T-cell (primary cell): ENCODE results near the gene LTN1. TPM values are rescaled to one million over a fixed set of nuclear protein-coding genes. Genes with fewer than 3 reads are reported as not detected.

ENCODE experiments used
- ATAC-seq, 4 experiments: fragments of 200-7000 bp in 3 of 4; fragments of 150-1000 bp in 1 of 4; cut with Tn5 transposase; replicated peaks in 1 of 4; 1 replicate in 3 of 4; 2 replicates in 1 of 4; pipeline ENCODE4 v1.10.0; 2021; ENCODE audit warnings: moderate library complexity in 3 of 4, mild to moderate bottlenecking in 2 of 4, moderate number of reproducible peaks in 1 of 4
- CTCF ChIA-PET, 2 donors: fragments of 300-600 bp; sonication (Branson Sonifier 250); formaldehyde crosslinking; loops; one replicate each; lab custom pipeline; 2022; ENCODE audit warnings: antibody characterized with exemption in 2 of 2; lab: Charles Lee
- POLR2A ChIA-PET, 2 donors: fragments of 300-600 bp; sonication (Branson Sonifier 250); formaldehyde crosslinking; loops; one replicate each; lab custom pipeline; 2022; ENCODE audit warnings: antibody characterized with exemption in 2 of 2; lab: Charles Lee
- DNase-seq, 35 experiments: peaks; one replicate each; pipeline versions ENCODE4 v3.0.0 to v3.0.0-alpha.2; 2013 to 2023
- H3K27ac ChIP-seq: one replicate; pipeline ENCODE4 v1.5.1; 2013; ENCODE audit warnings: low read length
- H3K27me3 ChIP-seq, 2 experiments: replicated peaks in 1 of 2; 1 replicate in 1 of 2; 2 replicates in 1 of 2; pipeline versions ENCODE4 v1.6.1 to v1.7.0; 2013; ENCODE audit warnings: low read length in 1 of 2, mixed read lengths in 1 of 2; ENCODE audit not compliant: control insufficient read depth in 2 of 2, insufficient read depth in 2 of 2; ENCODE audit errors: extremely low read depth in 1 of 2
- H3K36me3 ChIP-seq, 2 donors: 1 replicate in 1 of 2; 2 replicates in 1 of 2; pipeline versions ENCODE4 v1.6.1 to v1.7.0; 2013; ENCODE audit warnings: low read length in 1 of 2; ENCODE audit not compliant: control insufficient read depth in 2 of 2, insufficient read depth in 1 of 2; ENCODE audit errors: extremely low read depth in 1 of 2
- H3K4me1 ChIP-seq, 2 experiments: 1 replicate in 1 of 2; 2 replicates in 1 of 2; pipeline versions ENCODE4 v1.6.1 to v1.7.0; 2013; ENCODE audit warnings: low read length in 2 of 2, mixed read lengths in 1 of 2; ENCODE audit not compliant: insufficient read depth in 2 of 2, control insufficient read depth in 1 of 2; ENCODE audit errors: extremely low read depth in 1 of 2
- H3K4me3 ChIP-seq, 2 donors: 1 replicate in 1 of 2; 2 replicates in 1 of 2; pipeline versions ENCODE4 v1.5.1 to v1.7.0; 2013; ENCODE audit warnings: mild to moderate bottlenecking in 2 of 2, low read length in 1 of 2, moderate library complexity in 1 of 2; ENCODE audit not compliant: control insufficient read depth in 1 of 2; ENCODE audit errors: extremely low read depth in 1 of 2
- H3K9me3 ChIP-seq: 2 replicates; pipeline ENCODE4 v1.7.0; 2013
- H3K27ac Mint-ChIP-seq, 2 donors: one replicate each; pipeline ENCODE4 v1.8.0; 2020 to 2021; ENCODE audit warnings: mild to moderate bottlenecking in 2 of 2, mixed read lengths in 2 of 2
- H3K27me3 Mint-ChIP-seq, 2 donors: one replicate each; pipeline ENCODE4 v1.8.0; 2021 to 2022; ENCODE audit warnings: mixed read lengths in 2 of 2
- H3K36me3 Mint-ChIP-seq: one replicate; pipeline ENCODE4 v1.8.0; 2021; ENCODE audit warnings: mixed read lengths
- H3K4me1 Mint-ChIP-seq, 3 donors: one replicate each; pipeline ENCODE4 v1.8.0; 2020 to 2022; ENCODE audit warnings: mixed read lengths in 3 of 3, mild to moderate bottlenecking in 1 of 3
- H3K4me3 Mint-ChIP-seq, 3 donors: one replicate each; pipeline ENCODE4 v1.8.0; 2020 to 2022; ENCODE audit warnings: mild to moderate bottlenecking in 3 of 3, mixed read lengths in 3 of 3, moderate library complexity in 3 of 3
- H3K9me3 Mint-ChIP-seq, 3 donors: one replicate each; pipeline ENCODE4 v1.8.0; 2020 to 2022; ENCODE audit warnings: mixed read lengths in 3 of 3
- WGBS: methylation state at CpG from one replicate; pipeline ENCODE4 v1.1.5; 2013; ENCODE audit warnings: missing lambda C conversion rate; ENCODE audit not compliant: insufficient coverage; 5-methylcytosine and 5-hydroxymethylcytosine counted together
- total RNA-seq, 35 experiments: library from RNA in 6 of 35; stranded (reverse) in 6 of 35; fragments of 120-200 nt in 1 of 35; gene quantifications; one replicate each; pipeline versions ENCODE4 v1.2.1 to v1.2.4 and lab custom pipeline; 2013 to 2026

The LTN1 gene
- total RNA-seq, 5 donors from 2014 or later (not counting 1 experiment from before 2014, with no cell fraction given): 23.4 to 34.1 (median 25.2) TPM

DNA sequence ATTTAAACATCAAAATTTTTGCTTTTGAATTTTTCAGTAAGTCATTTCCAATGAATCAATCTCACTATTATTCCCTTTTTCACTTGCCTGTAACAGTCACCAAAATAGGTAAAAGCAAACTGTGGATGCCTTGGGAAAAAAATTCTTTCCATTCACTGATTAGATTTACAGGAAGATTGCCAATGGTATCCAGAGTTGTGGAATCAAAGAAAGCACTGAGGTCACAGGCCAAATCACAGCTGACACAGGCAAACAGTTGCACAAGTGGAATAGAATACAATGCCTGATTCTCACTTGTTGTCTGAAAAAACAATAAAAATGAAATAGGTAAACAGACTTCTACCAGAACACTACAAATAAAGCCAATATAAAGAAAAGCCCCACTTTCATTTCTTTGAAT lies 48.4 kb downstream of the LTN1 start:
- DNase-seq: no peak
- no peak overlapping the region for H3K4me3 ChIP-seq
- peaks cover 42% of the 10 kb centered on the region for H3K36me3 Mint-ChIP-seq
- H3K27me3 ChIP-seq: no peaks in the 10 kb centered on the region
- no peaks in the 10 kb centered on the region for H3K27me3 Mint-ChIP-seq
- H3K4me1 Mint-ChIP-seq: peaks cover 0 to 3% (median 0%) of the 10 kb centered on the region in 3 donors
- H3K9me3 Mint-ChIP-seq: no peaks in the 10 kb centered on the region
- POLR2A ChIA-PET: no interaction called here
- H3K4me1 ChIP-seq: no peaks in the 10 kb centered on the region
- ATAC-seq: no peak
- no peaks in the 10 kb centered on the region for H3K9me3 ChIP-seq
- no peak overlapping the region for H3K27ac ChIP-seq
- peaks cover 0 to 59% of the 10 kb centered on the region in 2 donors for H3K36me3 ChIP-seq
- CTCF ChIA-PET: interaction anchor here in 1 of 2 donors (0.7 kb wide), 1 partner anchor 1241 kb away, joined by 3 read pairs; no protein-coding TSS in a partner anchor
- no peak overlapping the region for H3K27ac Mint-ChIP-seq
- H3K4me3 Mint-ChIP-seq: no peak overlapping the region

DNA sequence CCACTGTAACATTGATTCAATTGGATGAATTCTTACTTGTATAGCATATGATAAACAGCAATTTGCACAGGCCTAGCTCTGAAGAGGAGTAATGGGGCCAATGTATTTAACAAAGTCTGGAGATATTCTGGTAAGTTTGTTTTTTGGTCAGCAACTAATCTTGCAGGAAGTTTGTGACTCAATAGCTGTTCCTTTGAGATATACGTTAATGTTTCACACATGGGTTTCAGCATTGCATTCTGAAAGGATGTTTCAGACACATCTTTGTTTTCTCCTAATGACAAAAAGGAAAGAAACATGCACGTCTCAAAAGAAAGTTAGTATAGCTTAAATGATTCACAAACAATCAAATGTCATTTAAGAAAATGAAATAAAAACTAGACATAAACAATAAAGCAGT lies 49.0 kb downstream of the LTN1 start:
- H3K4me1 Mint-ChIP-seq: peaks cover 0 to 3% (median 0%) of the 10 kb centered on the region in 3 donors

DNA sequence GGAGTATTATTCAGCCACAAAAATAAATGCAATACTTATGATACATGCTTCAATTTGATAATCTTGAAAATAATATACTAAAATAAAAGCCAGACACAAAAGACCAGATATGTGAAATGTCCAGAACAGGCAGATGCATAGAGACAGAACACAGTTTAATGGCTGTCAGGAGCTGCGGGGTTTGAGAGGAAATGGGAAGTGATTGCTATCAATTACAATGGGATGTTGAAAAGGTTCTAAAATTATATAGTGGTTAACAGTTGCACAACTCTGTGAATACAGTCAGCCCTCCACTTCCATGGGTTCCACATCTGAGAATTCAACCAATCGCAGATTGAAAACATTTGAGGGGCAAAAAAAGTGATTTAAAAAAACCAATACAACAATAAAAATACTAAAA lies 54.0 kb downstream of the LTN1 start:
- POLR2A ChIA-PET: no interaction called here
- Histone ChIP-seq H3K27ac (no peak overlapping the region), H3K36me3 (peaks cover 6 to 60% of the 10 kb centered on the region in 2 donors), H3K4me1 (no peaks in the 10 kb centered on the region), H3K9me3 (no peaks in the 10 kb centered on the region), H3K4me3 (no peak overlapping the region), H3K27me3 (no peaks in the 10 kb centered on the region)
- Mint-ChIP-seq H3K4me1 (peaks cover 0 to 3% (median 0%) of the 10 kb centered on the region in 3 donors), H3K4me3 (no peak overlapping the region), H3K27ac (no peak overlapping the region), H3K36me3 (peaks cover 45% of the 10 kb centered on the region), H3K9me3 (no peaks in the 10 kb centered on the region), H3K27me3 (no peaks in the 10 kb centered on the region)
- WGBS: no CpG with 5 or more reads among the region's 2 CpGs
- ATAC-seq (no peak), DNase-seq (no peak)
- CTCF ChIA-PET: interaction anchor here (1.0 to 1.9 kb wide), 4 partner anchors 21 to 425 kb away, joined by 3 to 20 read pairs (median 4); no protein-coding TSS in a partner anchor

More for the DNA sequence above, 49.0 kb downstream of the LTN1 start:
- no peak for DNase-seq
- Histone ChIP-seq H3K27me3 (no peaks in the 10 kb centered on the region), H3K4me3 (no peak overlapping the region), H3K27ac (no peak overlapping the region), H3K36me3 (peaks cover 0 to 58% of the 10 kb centered on the region in 2 donors), H3K4me1 (no peaks in the 10 kb centered on the region), H3K9me3 (no peaks in the 10 kb centered on the region)
- peaks cover 39% of the 10 kb centered on the region for H3K36me3 Mint-ChIP-seq
- H3K27ac Mint-ChIP-seq: no peak overlapping the region
- POLR2A ChIA-PET: no interaction called here
- CTCF ChIA-PET: interaction anchor here in 1 of 2 donors (0.7 kb wide), 1 partner anchor 1240 kb away, joined by 3 read pairs; no protein-coding TSS in a partner anchor
- no peaks in the 10 kb centered on the region for H3K27me3 Mint-ChIP-seq
- ATAC-seq: no peak
- WGBS: no CpG with 5 or more reads among the region's 2 CpGs
- H3K9me3 Mint-ChIP-seq: no peaks in the 10 kb centered on the region
- H3K4me3 Mint-ChIP-seq: no peak overlapping the region

DNA sequence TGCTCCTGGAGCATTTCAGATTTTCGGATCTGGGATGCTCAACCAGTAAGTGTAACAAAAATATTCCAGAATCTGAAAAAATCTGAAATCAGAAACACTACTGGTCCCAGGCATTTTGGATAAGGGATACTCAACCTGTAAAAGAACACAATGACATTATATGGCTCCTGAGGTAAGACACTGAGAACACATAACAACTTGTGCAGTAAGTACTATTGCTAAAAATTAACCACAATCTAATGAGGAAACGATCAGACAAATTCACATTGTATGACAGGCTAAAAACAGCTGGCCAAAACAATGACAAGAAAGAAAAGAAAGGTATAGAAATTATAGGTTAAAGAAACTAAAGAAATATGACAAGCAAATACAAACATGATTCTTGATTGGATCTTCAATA lies 54.9 kb downstream of the LTN1 start:
- peaks cover 49% of the 10 kb centered on the region for H3K36me3 Mint-ChIP-seq
- ATAC-seq (no peak), DNase-seq (no peak)
- Histone ChIP-seq H3K4me3 (no peak overlapping the region), H3K27me3 (no peaks in the 10 kb centered on the region), H3K4me1 (no peaks in the 10 kb centered on the region), H3K27ac (no peak overlapping the region), H3K9me3 (no peaks in the 10 kb centered on the region), H3K36me3 (peaks cover 6 to 59% of the 10 kb centered on the region in 2 donors)
- POLR2A ChIA-PET: no interaction called here
- H3K4me1 Mint-ChIP-seq: peaks cover 0 to 3% (median 2%) of the 10 kb centered on the region in 3 donors
- H3K9me3 Mint-ChIP-seq: no peaks in the 10 kb centered on the region
- H3K27me3 Mint-ChIP-seq: no peaks in the 10 kb centered on the region
- WGBS: no CpG with 5 or more reads among the region's 2 CpGs
- no peak overlapping the region for H3K27ac Mint-ChIP-seq
- CTCF ChIA-PET: no interaction called here
- no peak overlapping the region for H3K4me3 Mint-ChIP-seq

DNA sequence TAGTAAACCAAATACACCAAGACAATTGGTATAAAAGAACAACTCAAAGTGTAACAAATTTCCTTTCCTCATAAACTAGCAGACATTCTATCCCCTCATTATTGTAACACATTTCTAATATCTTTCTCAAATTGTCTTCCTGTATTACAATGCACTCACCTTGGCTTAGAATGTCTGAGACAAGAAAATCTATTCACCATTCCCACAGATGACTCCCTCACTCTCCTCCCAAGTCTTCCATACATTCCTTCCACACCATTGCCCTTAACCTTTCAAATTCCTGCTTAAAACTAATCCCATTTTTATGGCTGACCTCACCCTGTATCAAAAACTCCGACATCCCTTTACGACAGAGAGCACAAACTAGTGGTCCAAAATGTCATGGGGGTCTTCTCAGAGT lies 56.0 kb downstream of the LTN1 start:
- POLR2A ChIA-PET: no interaction called here
- Mint-ChIP-seq H3K27me3 (no peaks in the 10 kb centered on the region), H3K9me3 (no peaks in the 10 kb centered on the region), H3K27ac (no peak overlapping the region), H3K36me3 (peaks cover 46% of the 10 kb centered on the region), H3K4me3 (no peak overlapping the region), H3K4me1 (peaks cover 0 to 5% (median 2%) of the 10 kb centered on the region in 3 donors)
- ATAC-seq (no peak), DNase-seq (no peak)
- H3K4me3 ChIP-seq: no peak overlapping the region
- H3K27me3 ChIP-seq: no peaks in the 10 kb centered on the region
- CTCF ChIA-PET: no interaction called here
- H3K36me3 ChIP-seq: peaks cover 6 to 50% of the 10 kb centered on the region in 2 donors
- H3K9me3 ChIP-seq: no peaks in the 10 kb centered on the region
- no peaks in the 10 kb centered on the region for H3K4me1 ChIP-seq
- WGBS: no CpG with 5 or more reads among the region's 2 CpGs
- no peak overlapping the region for H3K27ac ChIP-seq

DNA sequence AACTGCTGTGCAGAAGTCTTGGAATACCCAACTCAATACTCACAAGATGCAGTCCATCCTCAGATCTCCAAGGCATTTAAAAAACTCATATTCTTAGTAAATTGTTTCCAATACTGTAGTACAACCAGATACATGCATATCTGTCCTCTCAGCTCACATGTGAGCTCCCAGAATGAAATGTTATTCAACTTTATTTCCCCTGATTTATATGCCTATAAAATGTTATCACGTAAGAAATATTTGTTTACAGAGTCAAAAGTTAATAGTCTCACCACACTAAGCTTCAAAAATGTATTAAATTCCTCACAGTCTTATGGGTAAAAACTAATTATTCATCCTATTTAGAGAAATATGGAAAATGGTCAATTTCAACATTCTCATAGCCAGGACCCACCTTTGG lies 56.6 kb downstream of the LTN1 start:
- Histone ChIP-seq H3K27me3 (no peaks in the 10 kb centered on the region), H3K4me3 (no peak overlapping the region), H3K4me1 (no peaks in the 10 kb centered on the region), H3K9me3 (no peaks in the 10 kb centered on the region), H3K36me3 (peaks cover 6 to 52% of the 10 kb centered on the region in 2 donors), H3K27ac (no peak overlapping the region)
- Mint-ChIP-seq H3K36me3 (peaks cover 49% of the 10 kb centered on the region), H3K4me1 (peaks cover 0 to 5% (median 2%) of the 10 kb centered on the region in 3 donors), H3K27me3 (no peaks in the 10 kb centered on the region), H3K27ac (no peak overlapping the region), H3K4me3 (no peak overlapping the region), H3K9me3 (no peaks in the 10 kb centered on the region)
- no peak for DNase-seq
- POLR2A ChIA-PET: no interaction called here
- WGBS: no CpG with 5 or more reads among the region's 1 CpG
- CTCF ChIA-PET: no interaction called here
- no peak for ATAC-seq

DNA sequence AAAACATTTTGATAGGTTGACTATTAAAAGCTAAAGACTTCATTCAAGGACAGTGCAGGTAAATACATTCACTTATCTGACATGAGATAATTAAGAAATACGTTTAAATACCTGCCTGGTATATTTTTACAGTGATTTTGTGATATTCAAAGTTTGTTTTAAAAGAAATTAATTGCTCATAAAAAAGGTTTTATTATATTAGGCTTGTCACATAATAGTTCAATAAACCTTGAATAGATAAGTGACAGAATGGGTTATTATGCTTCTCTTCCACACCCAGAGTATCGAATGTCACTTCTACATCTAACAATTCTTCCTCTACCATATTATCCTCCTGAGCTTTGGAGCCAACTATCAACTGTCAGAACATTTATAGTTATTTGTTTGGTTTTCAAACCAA lies 60.0 kb downstream of the LTN1 start:
- H3K4me1 ChIP-seq: no peaks in the 10 kb centered on the region
- DNase-seq (no peak), ATAC-seq (no peak)
- Mint-ChIP-seq H3K4me3 (no peak overlapping the region), H3K9me3 (no peaks in the 10 kb centered on the region), H3K36me3 (peaks cover 52% of the 10 kb centered on the region), H3K4me1 (peaks cover 0 to 2% (median 1%) of the 10 kb centered on the region in 3 donors), H3K27me3 (no peaks in the 10 kb centered on the region), H3K27ac (no peak overlapping the region)
- peaks cover 6 to 56% of the 10 kb centered on the region in 2 donors for H3K36me3 ChIP-seq
- H3K27me3 ChIP-seq: no peaks in the 10 kb centered on the region
- ChIA-PET CTCF (no interaction called here), POLR2A (no interaction called here)
- H3K4me3 ChIP-seq: no peak overlapping the region
- no CpG with 5 or more reads among the region's 2 CpGs for WGBS
- H3K27ac ChIP-seq: no peak overlapping the region
- no peaks in the 10 kb centered on the region for H3K9me3 ChIP-seq
